Duodenal mucosa (tissue), 2 donors: ENCODE results near the gene SCEL.

ENCODE experiments used
- H3K27ac ChIP-seq: one replicate; pipeline ENCODE4 v1.7.0; 2013; ENCODE audit warnings: low read depth, low read length
- H3K27me3 ChIP-seq, 2 donors: one replicate each; pipeline ENCODE4 v1.7.0; 2013; ENCODE audit warnings: low read length in 2 of 2, control low read depth in 1 of 2; ENCODE audit not compliant: insufficient read depth in 2 of 2, control insufficient read depth in 1 of 2
- H3K36me3 ChIP-seq, 2 donors: one replicate each; pipeline ENCODE4 v1.7.0; 2013; ENCODE audit warnings: low read length in 2 of 2, control low read depth in 1 of 2; ENCODE audit not compliant: insufficient read depth in 2 of 2, control insufficient read depth in 1 of 2
- H3K4me1 ChIP-seq, 2 donors: one replicate each; pipeline ENCODE4 v1.7.0; 2013; ENCODE audit warnings: low read length in 2 of 2, control low read depth in 1 of 2; ENCODE audit not compliant: insufficient read depth in 2 of 2, control insufficient read depth in 1 of 2
- H3K4me3 ChIP-seq, 2 donors: one replicate each; pipeline ENCODE4 v1.7.0; 2013; ENCODE audit warnings: low read length in 2 of 2, low read depth in 1 of 2
- H3K9ac ChIP-seq, 2 donors: one replicate each; pipeline ENCODE4 v1.7.0; 2013; ENCODE audit warnings: low read length in 2 of 2, low read depth in 1 of 2
- H3K9me3 ChIP-seq, 2 donors: one replicate each; pipeline ENCODE4 v1.7.0; 2013; ENCODE audit warnings: low read length in 2 of 2, control low read depth in 1 of 2; ENCODE audit not compliant: control insufficient read depth in 1 of 2

The SCEL gene

DNA sequence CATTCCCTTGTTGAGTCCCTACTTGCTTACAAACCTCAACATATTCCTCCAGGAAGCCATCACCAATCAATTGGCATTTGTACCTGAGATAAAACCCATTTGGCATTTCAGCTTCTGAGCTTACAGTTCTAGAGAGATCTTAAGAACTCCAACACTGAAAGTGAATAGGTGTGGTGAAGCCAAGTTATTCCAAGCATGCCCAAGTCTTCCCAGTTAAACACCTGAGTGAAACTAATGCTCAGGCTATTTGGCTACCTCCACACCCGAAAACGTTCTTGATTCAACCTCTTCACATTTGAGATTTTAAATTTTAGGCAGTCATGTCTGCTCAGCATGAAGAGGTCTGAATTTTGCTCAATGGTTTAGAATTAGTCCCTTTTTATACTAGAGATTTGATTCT is 2.5 kb upstream of the SCEL start:
- Histone ChIP-seq H3K36me3 (no peaks in the 10 kb centered on the region), H3K27ac (no peak overlapping the region), H3K27me3 (no peaks in the 10 kb centered on the region), H3K9ac (no peak overlapping the region), H3K4me1 (no peaks in the 10 kb centered on the region), H3K9me3 (no peaks in the 10 kb centered on the region), H3K4me3 (no peak overlapping the region)

DNA sequence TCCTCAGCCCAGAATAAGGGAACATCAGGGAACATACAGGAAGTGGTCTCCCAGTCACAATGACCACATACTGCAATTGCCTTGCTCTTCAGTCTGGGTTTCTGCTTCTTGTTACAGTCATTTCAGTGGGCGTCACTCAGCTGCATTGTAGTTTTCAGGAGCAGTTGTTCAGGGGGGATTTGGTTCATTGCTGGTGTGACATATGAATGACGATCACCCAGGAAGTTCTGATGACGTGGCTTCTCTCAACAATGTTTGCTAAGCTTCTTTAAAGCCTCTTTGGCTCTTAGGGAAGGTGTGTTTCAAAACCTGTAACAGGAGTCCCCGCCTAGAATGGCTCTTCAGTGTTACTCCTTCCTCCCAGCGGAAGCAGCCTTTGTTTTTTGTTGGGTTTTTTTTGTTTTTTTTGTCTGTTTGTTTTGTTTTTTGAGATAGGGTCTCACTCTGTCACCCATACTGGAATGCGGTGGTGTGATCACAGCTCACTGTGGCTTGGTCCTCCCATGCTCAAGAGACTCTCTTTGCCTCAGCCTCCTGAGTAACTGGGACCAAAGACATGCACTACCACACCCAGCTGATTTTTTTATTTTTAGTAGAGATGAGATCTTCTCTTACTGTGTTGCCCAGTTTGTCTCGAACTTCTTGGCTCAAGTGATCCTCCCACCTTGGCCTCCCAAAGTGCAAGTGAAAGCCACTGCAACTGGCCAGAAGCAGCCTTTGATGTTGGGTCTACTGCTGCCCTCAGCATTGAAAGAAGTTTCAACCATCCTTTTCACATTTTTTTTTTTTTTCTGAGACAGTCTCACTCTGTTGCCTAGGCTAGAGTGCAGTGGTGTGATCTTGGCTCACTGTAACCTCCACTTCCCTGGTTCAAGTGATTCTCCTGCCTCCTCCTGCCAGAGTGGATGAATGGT is 1.4 kb upstream of the SCEL start:
- Histone ChIP-seq H3K9me3 (no peaks in the 10 kb centered on the region), H3K9ac (no peak overlapping the region), H3K27ac (no peak overlapping the region), H3K27me3 (no peaks in the 10 kb centered on the region), H3K4me3 (no peak overlapping the region), H3K4me1 (no peaks in the 10 kb centered on the region), H3K36me3 (no peaks in the 10 kb centered on the region)

DNA sequence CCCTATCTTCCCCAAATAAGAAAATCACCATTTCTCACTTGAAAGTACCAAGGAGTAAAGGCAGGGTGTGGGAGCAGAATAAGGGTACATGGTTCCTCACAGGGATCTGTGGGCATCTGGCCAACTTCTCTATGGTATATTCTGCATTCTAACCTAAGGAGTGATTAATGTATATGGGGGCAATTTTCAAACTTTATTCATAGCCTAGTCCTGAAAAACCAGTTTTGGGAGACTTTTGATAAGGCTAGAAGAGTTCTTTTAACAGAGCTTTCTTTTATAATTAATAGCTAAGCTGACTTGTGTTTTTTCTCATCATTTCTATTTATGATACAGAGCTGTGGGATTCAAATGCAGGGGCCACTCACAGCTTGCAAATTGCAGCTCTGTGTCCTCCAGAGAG is 852 bp downstream of the SCEL start:
- Histone ChIP-seq H3K27me3 (no peaks in the 10 kb centered on the region), H3K27ac (no peak overlapping the region), H3K4me3 (no peak overlapping the region)

DNA sequence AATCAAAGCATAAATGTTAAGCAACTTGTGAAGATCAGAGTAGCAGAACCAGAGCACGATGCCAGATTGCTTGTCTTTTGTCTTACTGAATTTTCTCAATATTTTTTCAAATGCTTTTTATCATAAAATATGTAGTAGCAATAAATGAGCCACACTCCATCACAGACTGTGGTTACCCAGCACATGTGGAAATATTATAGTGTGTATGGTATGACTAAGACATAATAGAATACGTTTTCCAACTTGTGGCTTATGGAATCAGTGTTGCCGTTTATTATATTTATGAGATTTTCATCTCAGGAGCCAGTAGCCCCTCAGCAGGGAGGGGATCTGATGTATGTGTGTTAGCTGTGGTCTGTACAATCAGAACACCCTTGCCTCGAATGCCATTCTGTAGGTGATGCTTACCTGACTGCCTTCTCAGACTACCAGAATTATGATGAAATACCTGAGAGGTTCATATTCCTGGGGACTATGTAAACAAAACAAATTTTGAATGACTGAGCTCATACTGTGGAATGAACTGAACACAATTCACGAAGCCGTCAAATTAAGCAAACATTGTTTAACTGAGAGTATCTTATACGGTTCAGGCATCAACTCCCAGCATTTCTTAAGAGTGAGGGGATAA is 1.9 kb downstream of the SCEL start:
- Histone ChIP-seq H3K9ac (no peak overlapping the region), H3K27ac (no peak overlapping the region), H3K27me3 (no peaks in the 10 kb centered on the region), H3K9me3 (no peaks in the 10 kb centered on the region), H3K4me1 (no peaks in the 10 kb centered on the region), H3K4me3 (no peak overlapping the region), H3K36me3 (no peaks in the 10 kb centered on the region)

More for the DNA sequence above, 852 bp downstream of the SCEL start:
- Histone ChIP-seq H3K9me3 (no peaks in the 10 kb centered on the region), H3K4me1 (no peaks in the 10 kb centered on the region), H3K9ac (no peak overlapping the region), H3K36me3 (no peaks in the 10 kb centered on the region)

DNA sequence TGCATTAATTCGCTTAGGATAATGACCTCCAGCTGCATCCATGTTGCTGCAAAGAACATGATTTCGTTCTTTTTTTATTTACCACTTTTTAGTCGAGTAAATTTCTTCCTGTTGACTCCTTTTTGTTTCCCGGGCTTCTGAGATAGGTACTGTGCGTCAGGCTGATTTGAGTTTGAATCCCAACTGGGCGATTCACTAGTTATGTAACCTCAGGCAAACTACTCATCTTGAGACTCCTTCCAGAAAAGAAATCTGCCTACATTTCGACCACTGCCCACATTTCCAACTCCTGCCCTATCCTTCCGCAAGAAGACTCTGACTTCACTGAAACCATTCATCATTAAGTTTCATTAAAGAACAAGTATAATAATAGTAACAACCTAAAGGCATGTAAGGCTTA is 8.2 kb downstream of the SCEL start:
- H3K27ac ChIP-seq, result no peak overlapping the region
- H3K9ac ChIP-seq, result no peak overlapping the region
- no peak overlapping the region for H3K4me3 ChIP-seq
- H3K27me3 ChIP-seq, result no peaks in the 10 kb centered on the region
- H3K4me1 ChIP-seq, result peaks cover 0 to 4% of the 10 kb centered on the region in 2 donors
- H3K36me3 ChIP-seq, result no peaks in the 10 kb centered on the region
- no peaks in the 10 kb centered on the region for H3K9me3 ChIP-seq

DNA sequence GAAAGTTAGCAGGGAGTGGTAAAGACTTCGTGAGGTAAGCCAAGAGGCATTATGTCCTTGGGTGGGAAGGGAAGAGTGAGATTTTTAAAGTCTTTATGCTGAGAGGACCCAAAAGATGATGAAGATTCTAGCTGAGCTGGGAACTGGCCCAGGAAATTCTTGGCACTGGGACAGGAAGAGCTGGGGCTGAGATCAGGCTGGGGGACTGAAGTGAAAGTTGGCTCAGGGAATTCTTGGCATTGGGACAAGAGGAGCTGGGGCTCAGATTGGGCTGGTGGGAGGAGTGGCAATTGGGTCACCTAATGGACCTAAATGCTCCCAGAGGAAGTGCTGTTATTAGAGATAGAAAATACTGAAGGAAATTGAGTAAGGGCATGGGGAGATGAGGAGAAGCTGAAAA is 8.8 kb downstream of the SCEL start:
- H3K4me1 ChIP-seq, result peaks cover 0 to 4% of the 10 kb centered on the region in 2 donors
- no peaks in the 10 kb centered on the region for H3K27me3 ChIP-seq
- no peaks in the 10 kb centered on the region for H3K36me3 ChIP-seq
- H3K27ac ChIP-seq, result no peak overlapping the region
- no peak overlapping the region for H3K9ac ChIP-seq
- no peak overlapping the region for H3K4me3 ChIP-seq
- H3K9me3 ChIP-seq, result no peaks in the 10 kb centered on the region

DNA sequence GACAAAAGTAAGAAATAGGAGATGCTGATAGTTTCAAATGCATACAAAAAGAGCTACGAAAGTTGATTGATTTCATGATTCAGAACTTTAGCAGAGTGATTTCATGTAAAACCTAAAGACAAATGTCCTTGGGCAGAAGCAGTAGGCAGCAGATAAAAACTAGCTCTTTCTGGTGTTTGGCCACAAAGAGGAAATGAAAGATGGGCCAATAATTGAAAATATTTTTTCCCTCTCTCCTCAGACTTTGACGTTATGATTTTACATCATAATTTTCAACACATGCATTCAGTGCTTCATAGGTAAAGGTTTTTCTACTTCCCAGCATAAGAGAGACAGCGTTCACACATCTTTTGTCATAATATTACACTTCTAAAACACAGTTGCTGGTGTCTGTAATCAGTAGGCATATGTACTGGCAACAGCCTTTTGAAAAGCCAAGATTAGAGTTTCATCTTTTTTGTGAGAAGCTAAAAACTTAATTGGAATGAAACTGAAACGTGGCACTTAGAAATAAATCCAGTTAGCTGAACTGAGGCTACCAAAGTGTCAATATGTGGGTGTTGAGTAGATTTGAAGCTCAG is 9.3 kb downstream of the SCEL start:
- H3K9me3 ChIP-seq, result no peaks in the 10 kb centered on the region
- H3K9ac ChIP-seq, result no peak overlapping the region
- H3K4me3 ChIP-seq, result no peak overlapping the region
- no peaks in the 10 kb centered on the region for H3K27me3 ChIP-seq
- H3K36me3 ChIP-seq, result no peaks in the 10 kb centered on the region
- peaks cover 0 to 4% of the 10 kb centered on the region in 2 donors for H3K4me1 ChIP-seq
- H3K27ac ChIP-seq, result no peak overlapping the region

DNA sequence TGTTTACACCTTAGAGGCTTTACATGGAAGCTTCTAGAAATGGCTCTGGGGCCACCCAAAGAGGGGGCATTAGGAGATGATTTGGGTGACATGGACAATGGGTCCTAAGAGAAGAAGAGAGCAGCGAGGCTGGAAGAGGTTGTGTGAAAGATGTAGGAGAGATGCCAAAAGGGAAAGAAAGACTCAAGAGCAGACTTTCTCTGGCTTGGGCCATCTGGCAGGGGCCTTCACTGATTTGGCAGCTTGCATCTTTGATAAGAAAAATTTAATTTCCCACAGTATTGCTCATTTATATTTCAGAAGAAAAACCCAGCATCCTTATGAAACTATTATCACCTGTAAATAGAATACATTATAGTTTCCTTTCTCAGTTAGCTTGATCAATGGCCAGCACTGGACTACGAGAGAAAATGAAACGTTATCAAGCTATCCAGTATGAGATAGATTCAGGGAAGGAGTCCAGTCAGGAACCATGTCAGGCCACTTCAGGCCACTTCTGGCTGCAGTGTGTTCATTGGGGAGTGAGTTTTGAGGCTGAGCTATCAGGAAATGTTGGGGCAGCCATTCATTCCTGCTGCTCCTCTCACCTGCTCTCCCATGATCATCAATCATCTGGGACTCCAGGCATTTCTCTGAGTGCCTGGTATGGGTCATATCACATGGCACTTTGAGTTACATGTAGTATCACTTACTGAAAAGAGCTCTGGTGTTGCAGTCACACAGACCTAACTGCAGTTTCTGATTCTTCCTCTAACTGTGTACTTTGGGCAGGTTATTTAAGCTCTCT is 10.3 kb downstream of the SCEL start:
- H3K27ac ChIP-seq, result no peak overlapping the region
- H3K36me3 ChIP-seq, result no peaks in the 10 kb centered on the region
- H3K27me3 ChIP-seq, result no peaks in the 10 kb centered on the region
- no peak overlapping the region for H3K9ac ChIP-seq
- H3K4me3 ChIP-seq, result no peak overlapping the region
- peaks cover 0 to 4% of the 10 kb centered on the region in 2 donors for H3K4me1 ChIP-seq
- no peaks in the 10 kb centered on the region for H3K9me3 ChIP-seq

DNA sequence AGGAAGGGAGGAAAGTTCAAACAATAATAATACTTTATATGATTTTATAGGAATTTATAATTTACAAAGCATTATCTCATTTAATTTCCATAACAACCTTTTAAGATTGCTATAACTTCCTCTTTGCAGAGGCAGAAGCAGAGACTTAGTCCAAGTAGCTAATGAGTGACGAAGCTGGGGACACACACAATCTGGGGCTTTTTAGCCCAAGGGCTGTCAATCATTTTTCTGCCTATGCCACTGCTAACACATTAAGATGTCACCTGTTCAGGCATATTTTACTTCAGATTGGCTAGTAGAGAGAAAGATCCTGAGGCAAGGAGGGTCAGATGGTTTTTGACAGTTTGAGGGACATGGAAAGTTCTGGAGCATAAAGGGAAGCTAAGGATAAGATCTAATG is 12.6 kb downstream of the SCEL start:
- H3K36me3 ChIP-seq, result no peaks in the 10 kb centered on the region
- H3K4me3 ChIP-seq, result no peak overlapping the region
- no peak overlapping the region for H3K9ac ChIP-seq
- no peaks in the 10 kb centered on the region for H3K27me3 ChIP-seq
- no peaks in the 10 kb centered on the region for H3K9me3 ChIP-seq
- H3K27ac ChIP-seq, result no peak overlapping the region
- peaks cover 0 to 4% of the 10 kb centered on the region in 2 donors for H3K4me1 ChIP-seq

DNA sequence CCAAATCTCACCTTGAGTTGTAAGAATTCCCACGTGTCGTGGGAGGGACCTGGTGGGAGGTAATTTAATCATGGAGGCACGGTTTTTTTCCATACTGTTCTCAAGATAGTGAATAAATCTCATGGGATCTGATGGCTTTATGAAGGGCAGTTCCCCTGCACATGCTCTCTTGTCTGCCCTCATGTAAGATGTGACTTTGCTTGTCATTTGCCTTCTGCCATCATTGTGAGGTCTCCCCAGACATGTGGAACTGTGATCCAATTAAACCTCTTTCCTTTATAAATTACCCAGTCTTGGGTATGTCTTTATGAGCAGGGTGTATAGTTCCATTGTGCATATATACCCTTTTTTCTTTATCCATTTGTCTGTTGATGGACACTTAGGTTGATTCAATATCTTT is 13.1 kb downstream of the SCEL start:
- Histone ChIP-seq H3K9ac (no peak overlapping the region), H3K4me1 (peaks cover 0 to 4% of the 10 kb centered on the region in 2 donors), H3K9me3 (no peaks in the 10 kb centered on the region), H3K27ac (no peak overlapping the region), H3K27me3 (no peaks in the 10 kb centered on the region), H3K36me3 (no peaks in the 10 kb centered on the region), H3K4me3 (no peak overlapping the region)
